NB4 (cell line): ENCODE data around the gene CP.

Experiments used
- DNase-seq: peaks from one replicate; pipeline ENCODE4 v3.0.0; 2010; ENCODE audit warnings: low read depth
- H3K4me3 ChIP-seq: one replicate; pipeline ENCODE4 v1.5.1; 2011; ENCODE audit warnings: mild to moderate bottlenecking, low read depth, low read length, moderate library complexity
- CTCF ChIP-seq: IDR thresholded peaks from one replicate; pipeline ENCODE4 v1.5.1; 2012; ENCODE audit warnings: low read depth, low read length
- MAX ChIP-seq: IDR thresholded peaks from 2 replicates; pipeline ENCODE4 v1.6.1; 2011; ENCODE audit warnings: low read depth, low read length
- MYC ChIP-seq: IDR thresholded peaks from 2 replicates; pipeline ENCODE4 v1.6.1; 2011; ENCODE audit warnings: low read depth, low read length
- POLR2A ChIP-seq: IDR thresholded peaks from 2 replicates; pipeline ENCODE4 v1.6.1; 2011; ENCODE audit warnings: mild to moderate bottlenecking; ENCODE audit not compliant: insufficient read length; ENCODE audit errors: extremely low read depth

Gene CP

GRCh38 chr3:149128821-149129220 is 92.8 kb downstream of the CP start:
- DNase-seq = no peak
- TF ChIP-seq MAX (no peak), CTCF (no peak), MYC (no peak; the same call in 1 of the 2 replicates), POLR2A (no peak)
- peak overlapping the region; percentile 99 for H3K4me3 ChIP-seq

- no peak overlapping the region for H3K4me3 ChIP-seq
- no peak for TF ChIP-seq MAX
- TF ChIP-seq POLR2A = no peak
- no peak for TF ChIP-seq MYC
Measured at GRCh38 chr3:149122721-149123578, 98.7 kb downstream of the CP start.

More at GRCh38 chr3:149122721-149123578, 98.7 kb downstream of the CP start:
- no peak for DNase-seq
